Suprapubic skin (tissue), 4 donors: ENCODE measurements around the gene GNAO1.

ENCODE experiments used
- CTCF ChIP-seq, 2 donors: fragments of 200-600 bp in 1 of 2; fragments of 450-650 bp in 1 of 2; sonication (generic) in 1 of 2; IDR thresholded peaks; one replicate each; pipeline ENCODE4 v1.5.1; 2016 to 2019; ENCODE audit warnings: antibody characterized with exemption in 2 of 2, mild to moderate bottlenecking in 1 of 2, moderate library complexity in 1 of 2
- POLR2A ChIP-seq, 2 donors: fragments of 450-650 bp; IDR thresholded peaks; one replicate each; pipeline ENCODE4 v1.6.1; 2017; ENCODE audit warnings: antibody characterized with exemption in 2 of 2, mild to moderate bottlenecking in 2 of 2, moderate library complexity in 2 of 2
- POLR2AphosphoS5 ChIP-seq, 3 donors: sonication (generic); formaldehyde crosslinking; IDR thresholded peaks; one replicate each; pipeline ENCODE4 v1.6.1; 2017; ENCODE audit warnings: antibody characterized with exemption in 3 of 3

- TF ChIP-seq CTCF (IDR thresholded peaks at IDR 0.05) (no peak), POLR2A (IDR thresholded peaks at IDR 0.05) (no peak), POLR2AphosphoS5 (IDR thresholded peaks at IDR 0.05) (no peak)
These were observed 73.3 kb downstream of the GNAO1 start for GRCh38 chr16:56264609-56264972.
